Activated T-cell treated with anti-CD3 and anti-CD28 coated beads for 4 hours (primary cell): ENCODE data around the gene MYOD1.
A peak's percentile ranks its signal among the peaks of the same experiment; 100 is the strongest.

Experiments used
- DNase-seq: peaks from one replicate; pipeline ENCODE4 v3.0.0-alpha.2; 2020

MYOD1 gene

DNA sequence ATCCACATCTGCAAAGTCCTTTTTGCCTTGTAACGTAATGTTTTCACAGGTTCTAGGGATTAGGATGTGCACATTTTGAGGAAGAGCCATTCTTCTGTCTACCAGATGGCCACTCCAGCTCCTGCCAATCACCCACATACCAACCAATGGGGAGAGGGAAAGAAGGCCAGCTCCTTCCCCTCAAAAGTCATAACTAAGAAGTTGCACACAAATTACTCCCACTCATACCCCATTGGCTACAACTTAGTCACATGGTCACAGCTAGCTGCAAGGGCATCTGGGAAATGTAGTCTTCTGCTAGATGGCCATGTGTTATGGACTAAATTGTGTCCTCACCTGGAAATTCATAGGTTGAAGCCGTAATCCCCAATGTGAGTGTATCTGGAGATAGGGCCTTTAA is 15.4 kb upstream of the MYOD1 start:
- DNase-seq, result no peak

- no peak for DNase-seq
These were observed 11.5 kb upstream of the MYOD1 start for GRCh38 chr11:17707830-17708229.

GRCh38 chr11:17711836-17712235 is 7.5 kb upstream of the MYOD1 start:
- DNase-seq, result no peak

- DNase-seq, result no peak
These were observed 5.5 kb upstream of the MYOD1 start for GRCh38 chr11:17713851-17714250.

DNA sequence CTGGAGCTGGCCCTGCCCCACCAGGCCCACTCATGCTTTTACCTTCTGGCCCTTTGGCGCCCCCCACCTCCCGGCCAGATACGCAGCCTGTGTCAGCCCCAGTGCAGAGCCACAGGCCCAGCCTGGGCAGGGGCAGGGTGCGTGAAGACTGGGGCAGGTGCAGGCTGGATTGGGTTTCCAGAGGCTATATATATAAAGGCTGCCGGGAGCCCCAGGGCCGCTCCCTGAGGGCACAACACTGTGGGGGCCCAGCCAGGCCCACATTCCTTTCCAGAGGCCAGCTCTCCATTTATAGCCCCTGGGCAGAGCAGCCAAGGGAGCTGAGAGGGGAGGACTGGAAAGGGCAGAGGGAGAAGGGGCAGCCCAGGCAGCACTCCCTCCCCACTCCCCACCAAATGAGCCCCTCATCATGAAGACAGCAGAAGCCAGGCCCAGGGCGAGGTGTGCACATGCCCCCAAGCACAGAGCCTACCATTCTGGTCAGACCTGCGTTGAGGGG is 5.0 kb upstream of the MYOD1 start:
- DNase-seq, result no peak

- no peak for DNase-seq
These were observed 4.5 kb upstream of the MYOD1 start for GRCh38 chr11:17714870-17715269.

- DNase-seq, result no peak
These were observed 2.6 kb upstream of the MYOD1 start for GRCh38 chr11:17716807-17717206.

- no peak for DNase-seq
These were observed 1.4 kb upstream of the MYOD1 start for GRCh38 chr11:17718015-17718414.

GRCh38 chr11:17718510-17718962 is 835 bp upstream of the MYOD1 start:
- no peak for DNase-seq

- no peak for DNase-seq
These were observed 796 bp downstream of the MYOD1 start for GRCh38 chr11:17719938-17720795.

DNA sequence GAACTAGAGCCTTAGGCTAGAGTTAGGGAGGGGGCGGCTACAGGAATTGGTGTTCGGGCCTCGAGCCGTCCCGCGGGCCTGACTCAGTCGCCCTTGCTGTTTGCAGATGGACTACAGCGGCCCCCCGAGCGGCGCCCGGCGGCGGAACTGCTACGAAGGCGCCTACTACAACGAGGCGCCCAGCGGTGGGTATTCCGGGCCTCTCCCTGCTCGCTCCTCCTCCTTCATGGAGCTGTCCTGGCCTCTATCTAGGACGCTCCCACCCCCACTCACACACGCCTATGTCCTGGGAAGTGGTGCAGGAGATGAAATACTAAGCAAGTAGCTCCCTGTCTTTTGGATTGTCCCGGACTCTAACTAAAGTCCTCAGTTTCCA is 1.4 kb downstream of the MYOD1 start:
- DNase-seq, result no peak

GRCh38 chr11:17721242-17721999 is 2.0 kb downstream of the MYOD1 start:
- DNase-seq, result no peak

DNA sequence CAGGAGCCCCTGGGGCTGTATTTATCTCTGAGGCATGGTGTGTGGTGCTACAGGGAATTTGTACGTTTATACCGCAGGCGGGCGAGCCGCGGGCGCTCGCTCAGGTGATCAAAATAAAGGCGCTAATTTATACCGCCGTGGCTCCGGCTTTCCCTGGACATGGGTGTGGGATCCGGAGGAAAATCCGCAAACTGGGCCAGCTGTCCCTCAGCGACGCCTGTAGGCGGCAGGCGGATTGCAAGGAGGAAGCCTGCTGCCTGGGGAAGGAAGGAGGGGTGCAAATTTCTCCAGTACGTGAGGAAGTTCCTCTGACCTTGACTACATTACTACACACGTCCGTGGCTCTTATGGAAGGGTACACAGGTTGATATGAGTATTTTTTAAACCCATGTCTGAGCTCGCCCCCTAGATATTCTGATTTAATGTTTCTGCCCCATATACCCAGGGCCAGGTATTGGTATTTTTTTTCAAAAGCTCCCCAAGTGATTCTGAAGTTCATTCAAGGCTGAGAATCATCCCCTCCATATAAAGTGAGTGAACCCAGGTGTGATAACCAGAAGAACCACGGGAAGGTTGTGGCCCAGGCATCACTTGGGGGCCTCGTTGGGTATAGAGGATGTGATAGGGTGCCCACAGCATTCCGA is 2.8 kb downstream of the MYOD1 start:
- no peak for DNase-seq

GRCh38 chr11:17724020-17724908 is 4.9 kb downstream of the MYOD1 start:
- DNase-seq, result no peak

GRCh38 chr11:17725174-17725573 is 5.8 kb downstream of the MYOD1 start:
- DNase-seq, result no peak

DNA sequence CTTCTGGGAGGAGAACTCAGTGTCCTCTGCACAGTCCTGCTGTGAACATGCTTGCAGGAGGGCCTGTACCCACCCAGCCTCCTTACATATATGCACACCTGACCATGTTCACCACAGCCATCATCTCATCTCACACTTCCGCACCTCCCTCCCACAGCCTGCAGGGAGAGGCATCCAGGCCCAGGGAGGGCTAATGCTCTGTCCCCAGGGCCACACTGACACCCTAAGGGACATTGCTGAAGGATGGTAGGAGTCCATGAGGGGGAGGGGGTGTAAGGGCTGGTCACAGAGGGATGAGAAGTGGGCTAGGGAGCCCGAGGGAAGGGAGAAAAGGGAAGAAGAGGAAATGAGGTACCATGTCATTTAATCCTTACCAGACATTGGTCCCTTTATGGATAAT is 10.8 kb downstream of the MYOD1 start:
- no peak for DNase-seq

- DNase-seq, result peak; percentile 37
These were observed 11.5 kb downstream of the MYOD1 start for GRCh38 chr11:17730608-17731462.

DNA sequence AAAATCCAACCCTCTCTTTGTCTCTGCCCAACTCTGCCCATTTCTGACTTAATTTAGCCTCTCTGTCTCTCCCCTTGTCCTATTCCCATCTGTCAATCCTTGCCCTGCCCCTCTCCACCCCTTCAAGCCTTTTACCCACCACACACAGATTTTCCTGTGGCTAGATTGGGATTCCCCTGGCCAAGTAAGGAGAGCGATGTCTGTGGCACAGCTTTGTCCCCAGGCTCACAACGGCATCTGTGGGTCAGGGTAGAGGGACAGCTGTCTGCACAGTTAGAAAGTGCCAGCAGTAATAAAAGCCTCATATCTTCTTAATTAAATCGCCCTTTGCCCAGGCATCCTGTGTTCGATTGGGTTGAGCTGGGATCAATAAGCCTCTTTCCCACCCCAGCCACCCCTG is 13.9 kb downstream of the MYOD1 start:
- DNase-seq, result no peak

- no peak for DNase-seq
These were observed 15.1 kb downstream of the MYOD1 start, which contains the start of gene KCNC1 for GRCh38 chr11:17734418-17734911. TSS of gene KCNC1 (plus strand) at chr11:17734781. CDS start at chr11:17736003, 1,222 bp downstream.

DNA sequence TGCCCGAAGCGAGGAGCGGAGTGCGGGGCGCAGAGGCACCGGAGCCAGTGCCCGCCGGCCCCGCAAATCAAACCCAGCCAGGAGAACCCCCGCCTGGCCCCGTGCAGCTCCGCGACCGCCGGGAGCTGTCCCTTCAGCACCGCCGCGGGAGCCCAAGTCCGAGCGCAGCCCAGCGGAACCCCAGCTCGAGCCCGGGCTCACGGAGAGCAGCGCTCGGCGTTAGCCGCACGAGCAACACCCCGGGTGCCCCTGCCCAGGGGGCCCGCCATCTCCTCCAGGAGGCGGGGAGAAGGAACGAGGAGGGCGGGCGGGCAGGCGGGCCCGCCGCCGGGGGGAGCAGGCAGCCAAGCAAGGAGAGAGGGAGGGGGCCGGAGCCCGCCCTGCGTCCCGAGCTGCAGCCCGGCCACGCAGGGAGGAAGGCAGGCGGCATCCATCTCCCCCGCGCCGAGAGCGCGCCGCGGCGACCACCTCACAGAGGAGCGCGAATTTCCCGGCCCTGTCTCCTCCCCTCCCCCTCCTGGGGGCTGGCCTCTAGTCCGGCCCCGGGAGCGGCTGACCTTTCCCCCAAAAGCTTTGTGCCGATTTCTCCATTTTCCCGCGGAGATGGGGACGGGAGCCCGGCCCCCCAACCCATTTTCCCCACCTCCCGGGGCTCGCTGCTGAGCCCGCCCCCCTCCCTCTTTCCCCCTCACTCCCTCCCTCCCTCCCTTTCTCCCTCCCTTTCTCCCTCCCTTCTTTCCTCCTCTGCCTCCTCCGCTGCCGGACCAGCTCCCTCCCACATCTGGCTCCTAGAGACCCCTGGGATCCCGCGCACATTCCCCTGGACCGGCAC is 15.8 kb downstream of the MYOD1 start:
- DNase-seq, result no peak
